B cell (primary cell): Measurements from ENCODE around the gene AOC2. TPM values are rescaled to one million over a fixed set of nuclear protein-coding genes. Genes with fewer than 3 reads are reported as not detected.
A peak's percentile ranks its signal among the peaks of the same experiment; 100 is the strongest.

Experiments used
- ATAC-seq: fragments of 200-7000 bp; cut with Tn5 transposase; one replicate; pipeline ENCODE4 v1.10.0; 2021; ENCODE audit warnings: low read depth, mild to moderate bottlenecking, moderate number of reproducible peaks, moderate library complexity
- CTCF ChIA-PET: fragments of 350-600 bp; sonication (Branson Sonifier 250); formaldehyde crosslinking; loops from one replicate; lab custom pipeline; 2021; ENCODE audit warnings: antibody characterized with exemption, inconsistent platforms; lab: Charles Lee
- POLR2A ChIA-PET: fragments of 350-600 bp; sonication (Branson Sonifier 250); formaldehyde crosslinking; loops from one replicate; lab custom pipeline; 2021; ENCODE audit warnings: antibody characterized with exemption; lab: Charles Lee
- DNase-seq: peaks from one replicate; pipeline ENCODE4 v3.0.0; 2013
- H2AFZ ChIP-seq: 2 replicates; pipeline ENCODE4 v1.6.1; 2012; ENCODE audit warnings: mild to moderate bottlenecking, low read depth, low read length; ENCODE audit not compliant: insufficient read depth, poor library complexity, severe bottlenecking
- H3K27ac ChIP-seq, 2 donors: 1 replicate in 1 of 2; 2 replicates in 1 of 2; pipeline ENCODE4 v1.5.1; 2012 to 2013; ENCODE audit warnings: low read length in 2 of 2, mild to moderate bottlenecking in 2 of 2, moderate library complexity in 1 of 2
- H3K27me3 ChIP-seq, 4 experiments: fragments of 200-600 bp in 1 of 4; sonication (generic) in 1 of 4; replicated peaks in 1 of 4; 1 replicate in 2 of 4; 2 replicates in 2 of 4; pipeline versions ENCODE4 v1.6.1 to v1.7.0; 2013 to 2016; ENCODE audit warnings: low read length in 3 of 4, mild to moderate bottlenecking in 2 of 4, mixed read lengths in 1 of 4, moderate library complexity in 1 of 4; ENCODE audit not compliant: insufficient read depth in 4 of 4, control insufficient read depth in 3 of 4; ENCODE audit errors: control extremely low read depth in 1 of 4
- H3K36me3 ChIP-seq, 2 experiments: replicated peaks in 1 of 2; 1 replicate in 1 of 2; 2 replicates in 1 of 2; pipeline versions ENCODE4 v1.6.1 to v1.7.1; 2013; ENCODE audit warnings: low read length in 1 of 2; ENCODE audit not compliant: insufficient read depth in 2 of 2, control insufficient read depth in 1 of 2; ENCODE audit errors: control extremely low read depth in 1 of 2, extremely low read depth in 1 of 2
- H3K4me1 ChIP-seq, 2 donors: fragments of 200-600 bp in 1 of 2; sonication (generic) in 1 of 2; 1 replicate in 1 of 2; 2 replicates in 1 of 2; pipeline versions ENCODE4 v1.5.1 to v1.6.1; 2013 to 2017; ENCODE audit warnings: low read length in 2 of 2; ENCODE audit not compliant: control insufficient read depth in 2 of 2, insufficient read depth in 2 of 2
- H3K4me2 ChIP-seq: replicated peaks from 2 replicates; pipeline ENCODE3; 2012; ENCODE audit warnings: mild to moderate bottlenecking, low read depth, low read length; ENCODE audit not compliant: poor library complexity, severe bottlenecking
- H3K4me3 ChIP-seq, 5 experiments: fragments of 200-600 bp in 1 of 5; sonication (generic) in 1 of 5; 1 replicate in 3 of 5; 2 replicates in 2 of 5; pipeline versions ENCODE4 v1.5.1 to v1.7.0; 2011 to 2016; ENCODE audit warnings: low read length in 4 of 5, mild to moderate bottlenecking in 4 of 5, low read depth in 2 of 5, control low read depth in 1 of 5, moderate library complexity in 1 of 5; ENCODE audit not compliant: insufficient read depth in 1 of 5; ENCODE audit errors: control extremely low read depth in 1 of 5, extremely low read depth in 1 of 5
- H3K79me2 ChIP-seq: fragments of 200-600 bp; sonication (generic); one replicate; pipeline ENCODE4 v1.6.0; 2016; ENCODE audit warnings: low read length; ENCODE audit not compliant: control insufficient read depth, insufficient read depth
- H3K9ac ChIP-seq: fragments of 200-600 bp; sonication (generic); 2 replicates; pipeline ENCODE4 v1.6.1; 2017; ENCODE audit warnings: mild to moderate bottlenecking, low read length, moderate library complexity
- H3K9me3 ChIP-seq, 3 donors: one replicate each; pipeline versions ENCODE4 v1.6.1 to v1.7.1; 2013; ENCODE audit warnings: low read length in 2 of 3; ENCODE audit not compliant: control insufficient read depth in 2 of 3, insufficient read depth in 1 of 3; ENCODE audit errors: control extremely low read depth in 1 of 3
- H4K20me1 ChIP-seq: 2 replicates; pipeline ENCODE4 v1.6.0; 2012; ENCODE audit warnings: mild to moderate bottlenecking, low read length; ENCODE audit not compliant: insufficient read depth, control insufficient read depth, poor library complexity, severe bottlenecking
- H3K27ac Mint-ChIP-seq: one replicate; pipeline ENCODE4 v1.8.0; 2021; ENCODE audit warnings: mixed read lengths
- H3K27me3 Mint-ChIP-seq: one replicate; pipeline ENCODE4 v1.8.0; 2021; ENCODE audit warnings: mixed read lengths
- H3K4me1 Mint-ChIP-seq: one replicate; pipeline ENCODE4 v1.8.0; 2021; ENCODE audit warnings: mixed read lengths
- H3K4me3 Mint-ChIP-seq: one replicate; pipeline ENCODE4 v1.8.0; 2021; ENCODE audit warnings: mixed read lengths
- H3K9me3 Mint-ChIP-seq: one replicate; pipeline ENCODE4 v1.8.0; 2022; ENCODE audit warnings: mixed read lengths; ENCODE audit not compliant: insufficient read depth
- EZH2 ChIP-seq: IDR thresholded peaks from 2 replicates; pipeline ENCODE4 v1.6.1; 2012; ENCODE audit warnings: borderline replicate concordance, low read depth, mild to moderate bottlenecking, moderate library complexity, low read length; ENCODE audit not compliant: insufficient read depth, poor library complexity, severe bottlenecking
- WGBS: methylation state at CpG from one replicate; pipeline ENCODE4 v1.1.5; 2013; ENCODE audit warnings: missing lambda C conversion rate; ENCODE audit not compliant: insufficient coverage; 5-methylcytosine and 5-hydroxymethylcytosine counted together
- intact Hi-C: fragments of 100-400 bp; cut with micrococcal nuclease; formaldehyde crosslinking; loops from one replicate; pipeline ENCODE4 v1.10.0; 2022
- polyA plus RNA-seq: library from polyadenylated mRNA; depleted of rRNA; stranded (reverse); fragments of >200 nt; gene quantifications from 2 replicates; pipeline ENCODE4 v1.2.3, GENCODE V29; 2012
- total RNA-seq, 2 donors: library from RNA; stranded (reverse); fragments of 120-200 nt in 1 of 2; gene quantifications; 1 replicate in 1 of 2; 2 replicates in 1 of 2; pipeline versions ENCODE4 v1.2.3 to v1.2.4, GENCODE V29; 2013 to 2022
- TF ChIP-seq, protein P1 (sequence below): fragments of 200-600 bp; IDR thresholded peaks from one replicate; pipeline ENCODE4 v1.8.0; 2022; ENCODE audit warnings: antibody characterized with exemption, mild to moderate bottlenecking

Gene AOC2
- total and polyA plus RNA-seq, 2 donors (not counting 1 experiment from before 2014, with no cell fraction given): 1.9 to 3.8 TPM

DNA sequence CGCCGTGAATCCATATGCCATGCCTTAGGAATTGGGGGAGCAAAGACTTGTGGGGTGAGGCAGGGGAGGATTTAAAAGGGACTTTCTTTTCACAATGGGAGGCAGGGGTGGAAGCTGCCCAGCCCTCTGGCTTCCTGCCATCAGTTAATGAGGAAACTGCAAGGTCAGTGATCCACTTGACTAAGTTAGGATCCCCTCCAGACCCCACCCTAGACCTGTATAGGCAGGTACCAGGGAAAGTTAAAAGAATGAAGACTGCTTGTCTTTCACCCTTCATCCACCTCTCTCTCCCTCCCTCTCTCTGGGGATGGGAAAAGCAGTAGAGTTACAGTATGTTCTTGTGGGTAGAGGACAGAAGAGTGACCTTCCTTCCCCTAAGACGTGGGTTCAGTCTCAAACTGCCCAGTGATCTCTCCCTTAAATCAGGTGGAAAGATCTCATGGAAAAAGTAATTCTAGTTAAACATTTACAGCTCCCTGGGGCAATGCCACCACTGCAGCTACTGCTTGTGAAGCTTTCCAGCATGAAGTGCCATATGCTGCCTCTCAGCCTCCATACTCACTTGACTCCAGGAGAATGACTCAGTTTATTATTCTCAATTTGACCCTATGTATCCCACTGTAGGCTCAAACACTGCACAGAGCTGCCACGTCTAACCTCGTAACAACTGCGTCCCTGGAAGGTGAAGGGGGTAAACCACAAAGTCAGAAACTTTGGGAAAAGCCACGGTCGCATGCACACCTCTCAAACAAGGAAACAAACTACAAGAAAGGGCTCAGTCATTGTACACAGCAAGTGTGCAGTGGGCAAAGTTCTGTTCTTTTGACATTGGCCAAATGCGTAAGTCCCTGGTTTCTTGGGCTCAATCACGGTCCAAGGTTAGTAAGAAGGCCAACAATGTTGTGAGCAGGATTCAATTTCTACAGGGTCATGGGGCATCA is 47.0 kb upstream of the AOC2 start:
- Histone ChIP-seq H3K27ac (no peak overlapping the region), H3K4me2 (peak overlapping the region; percentile 81), H4K20me1 (no peaks in the 10 kb centered on the region), H3K9ac (peak overlapping the region; percentile 87), H3K4me3 (peak overlapping the region in 4 of 5 experiments; percentile 76 to 90 (median 79)), H2AFZ (peak overlapping the region; percentile 92), H3K9me3 (peaks cover 0 to 3% (median 0%) of the 10 kb centered on the region in 3 donors), H3K27me3 (no peaks in the 10 kb centered on the region), H3K4me1 (peaks cover 14 to 21% of the 10 kb centered on the region in 2 donors), H3K36me3 (peaks cover 0 to 2% of the 10 kb centered on the region in 2 experiments), H3K79me2 (peaks cover 23% of the 10 kb centered on the region)
- no peak for DNase-seq
- ChIA-PET POLR2A (interaction anchor here (2.1 kb wide), 1 partner anchor 24 kb away, joined by 9 read pairs; the partner anchor contains the start of gene VPS25), CTCF (interaction anchor here (1.2 to 1.3 kb wide), 3 partner anchors 23 to 34 kb away, joined by 3 to 4 read pairs (median 3); partner anchors contain the start of gene BECN1)
- no peak for ATAC-seq
- no peaks in the 10 kb centered on the region for H3K9me3 Mint-ChIP-seq
- peaks cover 5% of the 10 kb centered on the region for H3K27me3 Mint-ChIP-seq
- no peak overlapping the region for H3K27ac Mint-ChIP-seq
- peak overlapping the region; percentile 96 for H3K4me3 Mint-ChIP-seq
- intact Hi-C loops: loop anchor here (1.0 kb wide), 3 partner anchors 24 to 52 kb away; partner anchors contain the start of genes BECN1, EZH1 and VPS25
- no peak for TF ChIP-seq EZH2
- TF ChIP-seq, protein P1, sequence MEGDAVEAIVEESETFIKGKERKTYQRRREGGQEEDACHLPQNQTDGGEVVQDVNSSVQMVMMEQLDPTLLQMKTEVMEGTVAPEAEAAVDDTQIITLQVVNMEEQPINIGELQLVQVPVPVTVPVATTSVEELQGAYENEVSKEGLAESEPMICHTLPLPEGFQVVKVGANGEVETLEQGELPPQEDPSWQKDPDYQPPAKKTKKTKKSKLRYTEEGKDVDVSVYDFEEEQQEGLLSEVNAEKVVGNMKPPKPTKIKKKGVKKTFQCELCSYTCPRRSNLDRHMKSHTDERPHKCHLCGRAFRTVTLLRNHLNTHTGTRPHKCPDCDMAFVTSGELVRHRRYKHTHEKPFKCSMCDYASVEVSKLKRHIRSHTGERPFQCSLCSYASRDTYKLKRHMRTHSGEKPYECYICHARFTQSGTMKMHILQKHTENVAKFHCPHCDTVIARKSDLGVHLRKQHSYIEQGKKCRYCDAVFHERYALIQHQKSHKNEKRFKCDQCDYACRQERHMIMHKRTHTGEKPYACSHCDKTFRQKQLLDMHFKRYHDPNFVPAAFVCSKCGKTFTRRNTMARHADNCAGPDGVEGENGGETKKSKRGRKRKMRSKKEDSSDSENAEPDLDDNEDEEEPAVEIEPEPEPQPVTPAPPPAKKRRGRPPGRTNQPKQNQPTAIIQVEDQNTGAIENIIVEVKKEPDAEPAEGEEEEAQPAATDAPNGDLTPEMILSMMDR: no peak
- WGBS: 91% methylated on average over 9 of the region's 10 CpGs
- peaks cover 27% of the 10 kb centered on the region for H3K4me1 Mint-ChIP-seq
